HEK293T (cell line): ENCODE data around the gene SLCO3A1.

Experiments
- BHLHE40 ChIP-seq: fragments of 450-650 bp; IDR thresholded peaks from 2 replicates; pipeline ENCODE4 v1.6.1; 2016; ENCODE audit warnings: mild to moderate bottlenecking, moderate library complexity, borderline replicate concordance
- FOXA1 ChIP-seq: fragments of 450-650 bp; IDR thresholded peaks from 2 replicates; pipeline ENCODE4 v1.6.1; 2016; ENCODE audit warnings: mild to moderate bottlenecking
- FOXK2 ChIP-seq: fragments of 450-650 bp; IDR thresholded peaks from 2 replicates; pipeline ENCODE4 v1.6.1; 2016; ENCODE audit warnings: mild to moderate bottlenecking
- FOXM1 ChIP-seq: fragments of 450-650 bp; IDR thresholded peaks from 2 replicates; pipeline ENCODE4 v1.6.1; 2017; ENCODE audit warnings: mild to moderate bottlenecking, borderline replicate concordance
- HDGF ChIP-seq: fragments of 450-650 bp; IDR thresholded peaks from 2 replicates; pipeline ENCODE4 v1.6.1; 2017; ENCODE audit warnings: antibody characterized with exemption, borderline replicate concordance
- NFRKB ChIP-seq: fragments of 450-650 bp; IDR thresholded peaks from 2 replicates; pipeline ENCODE4 v1.6.1; 2016; ENCODE audit warnings: mild to moderate bottlenecking, moderate library complexity
- PKNOX1 ChIP-seq: fragments of 450-650 bp; IDR thresholded peaks from 2 replicates; pipeline ENCODE4 v1.6.1; 2016
- SP1 ChIP-seq: fragments of 450-650 bp; IDR thresholded peaks from 2 replicates; pipeline ENCODE4 v1.6.1; 2017
- SUZ12 ChIP-seq: fragments of 450-650 bp; IDR thresholded peaks from 2 replicates; pipeline ENCODE4 v1.6.1; 2016; ENCODE audit warnings: mild to moderate bottlenecking
- TARDBP ChIP-seq: fragments of 450-650 bp; IDR thresholded peaks from 2 replicates; pipeline ENCODE4 v1.6.1; 2016
- ZNF384 ChIP-seq: fragments of 450-650 bp; IDR thresholded peaks from 2 replicates; pipeline ENCODE4 v1.6.1; 2016

- TF ChIP-seq HDGF (no peak), BHLHE40 (no peak), FOXM1 (no peak), PKNOX1 (no peak), SUZ12 (no peak), SP1 (no peak), NFRKB (no peak), FOXK2 (no peak), FOXA1 (no peak), ZNF384 (no peak), TARDBP (no peak)
These were observed 20.5 kb upstream of the SLCO3A1 start for GRCh38 chr15:91833056-91833455.
